ENCODE measurements around the gene TTC23L.

The TTC23L gene

GRCh38 chr5:34838785-34839714, at the start of gene TTC23L:
Gene TTC23L, plus strand, starts transcription at chr5:34839164. Its CDS starts 1,508 bp downstream, at chr5:34840672.
- Histone ChIP-seq H3K27me3 (ENCODE audit: control insufficient read depth, insufficient read depth, low read length) (no peaks in the 10 kb centered on the region), H3K4me3 (ENCODE audit: low read length) (peak within 1 kb of the TSS; percentile 79), H3K4me1 (ENCODE audit: control insufficient read depth, insufficient read depth, low read length) (no peaks in the 10 kb centered on the region), H3K9ac (ENCODE audit: low read length) (peak within 1 kb of the TSS; percentile 61), H3K36me3 (ENCODE audit: control insufficient read depth, insufficient read depth, low read length) (no peaks in the 10 kb centered on the region), H3K27ac (ENCODE audit: low read depth, low read length) (peak within 1 kb of the TSS; percentile 38)

GRCh38 chr5:34789639-34790038, 49.3 kb upstream of the TTC23L start:
- Histone ChIP-seq H3K4me3 (ENCODE audit: low read length) (no peak overlapping the region), H3K9ac (ENCODE audit: low read length) (no peak overlapping the region), H3K27ac (ENCODE audit: low read depth, low read length) (no peak overlapping the region), H3K36me3 (ENCODE audit: control insufficient read depth, insufficient read depth, low read length) (no peaks in the 10 kb centered on the region), H3K27me3 (ENCODE audit: control insufficient read depth, insufficient read depth, low read length) (no peaks in the 10 kb centered on the region), H3K4me1 (ENCODE audit: control insufficient read depth, insufficient read depth, low read length) (no peaks in the 10 kb centered on the region)

GRCh38 chr5:34790069-34790468, 48.9 kb upstream of the TTC23L start:
- no peaks in the 10 kb centered on the region for H3K4me1 ChIP-seq (ENCODE audit: control insufficient read depth, insufficient read depth, low read length)
- H3K27ac ChIP-seq (ENCODE audit: low read depth, low read length) = no peak overlapping the region
- no peaks in the 10 kb centered on the region for H3K27me3 ChIP-seq (ENCODE audit: control insufficient read depth, insufficient read depth, low read length)
- no peaks in the 10 kb centered on the region for H3K36me3 ChIP-seq (ENCODE audit: control insufficient read depth, insufficient read depth, low read length)
- H3K9ac ChIP-seq (ENCODE audit: low read length) = no peak overlapping the region
- no peak overlapping the region for H3K4me3 ChIP-seq (ENCODE audit: low read length)

- no peak overlapping the region for H3K27ac ChIP-seq (ENCODE audit: low read depth, low read length)
- no peak overlapping the region for H3K4me3 ChIP-seq (ENCODE audit: low read length)
- no peaks in the 10 kb centered on the region for H3K36me3 ChIP-seq (ENCODE audit: control insufficient read depth, insufficient read depth, low read length)
- no peaks in the 10 kb centered on the region for H3K4me1 ChIP-seq (ENCODE audit: control insufficient read depth, insufficient read depth, low read length)
- H3K27me3 ChIP-seq (ENCODE audit: control insufficient read depth, insufficient read depth, low read length) = no peaks in the 10 kb centered on the region
- H3K9ac ChIP-seq (ENCODE audit: low read length) = no peak overlapping the region
Measured at GRCh38 chr5:34791761-34792244, 47.2 kb upstream of the TTC23L start.

- Histone ChIP-seq H3K4me3 (ENCODE audit: low read length) (no peak overlapping the region), H3K36me3 (ENCODE audit: control insufficient read depth, insufficient read depth, low read length) (no peaks in the 10 kb centered on the region), H3K27me3 (ENCODE audit: control insufficient read depth, insufficient read depth, low read length) (no peaks in the 10 kb centered on the region)
Measured at GRCh38 chr5:34802834-34803563, 36.0 kb upstream of the TTC23L start.

GRCh38 chr5:34803974-34804732, 34.8 kb upstream of the TTC23L start:
- H3K9ac ChIP-seq (ENCODE audit: low read length) = no peak overlapping the region
- no peaks in the 10 kb centered on the region for H3K27me3 ChIP-seq (ENCODE audit: control insufficient read depth, insufficient read depth, low read length)
- H3K27ac ChIP-seq (ENCODE audit: low read depth, low read length) = no peak overlapping the region
- H3K4me3 ChIP-seq (ENCODE audit: low read length) = no peak overlapping the region
- no peaks in the 10 kb centered on the region for H3K4me1 ChIP-seq (ENCODE audit: control insufficient read depth, insufficient read depth, low read length)
- no peaks in the 10 kb centered on the region for H3K36me3 ChIP-seq (ENCODE audit: control insufficient read depth, insufficient read depth, low read length)

More at GRCh38 chr5:34802834-34803563, 36.0 kb upstream of the TTC23L start:
- Histone ChIP-seq H3K9ac (ENCODE audit: low read length) (no peak overlapping the region), H3K4me1 (ENCODE audit: control insufficient read depth, insufficient read depth, low read length) (no peaks in the 10 kb centered on the region), H3K27ac (ENCODE audit: low read depth, low read length) (no peak overlapping the region)

- Histone ChIP-seq H3K27me3 (ENCODE audit: control insufficient read depth, insufficient read depth, low read length) (no peaks in the 10 kb centered on the region), H3K4me1 (ENCODE audit: control insufficient read depth, insufficient read depth, low read length) (no peaks in the 10 kb centered on the region), H3K4me3 (ENCODE audit: low read length) (no peak overlapping the region), H3K9ac (ENCODE audit: low read length) (no peak overlapping the region), H3K27ac (ENCODE audit: low read depth, low read length) (no peak overlapping the region), H3K36me3 (ENCODE audit: control insufficient read depth, insufficient read depth, low read length) (no peaks in the 10 kb centered on the region)
Measured at GRCh38 chr5:34804913-34805312, 34.1 kb upstream of the TTC23L start.

GRCh38 chr5:34806532-34806931, 32.4 kb upstream of the TTC23L start:
- no peaks in the 10 kb centered on the region for H3K4me1 ChIP-seq (ENCODE audit: control insufficient read depth, insufficient read depth, low read length)
- no peak overlapping the region for H3K27ac ChIP-seq (ENCODE audit: low read depth, low read length)
- no peaks in the 10 kb centered on the region for H3K36me3 ChIP-seq (ENCODE audit: control insufficient read depth, insufficient read depth, low read length)
- no peak overlapping the region for H3K9ac ChIP-seq (ENCODE audit: low read length)
- H3K27me3 ChIP-seq (ENCODE audit: control insufficient read depth, insufficient read depth, low read length) = no peaks in the 10 kb centered on the region
- H3K4me3 ChIP-seq (ENCODE audit: low read length) = no peak overlapping the region

- Histone ChIP-seq H3K4me3 (ENCODE audit: low read length) (no peak overlapping the region), H3K9ac (ENCODE audit: low read length) (no peak overlapping the region), H3K4me1 (ENCODE audit: control insufficient read depth, insufficient read depth, low read length) (no peaks in the 10 kb centered on the region), H3K27me3 (ENCODE audit: control insufficient read depth, insufficient read depth, low read length) (no peaks in the 10 kb centered on the region), H3K27ac (ENCODE audit: low read depth, low read length) (no peak overlapping the region), H3K36me3 (ENCODE audit: control insufficient read depth, insufficient read depth, low read length) (no peaks in the 10 kb centered on the region)
Measured at GRCh38 chr5:34811706-34812105, 27.3 kb upstream of the TTC23L start.

- H3K4me3 ChIP-seq (ENCODE audit: low read length) = no peak overlapping the region
- H3K4me1 ChIP-seq (ENCODE audit: control insufficient read depth, insufficient read depth, low read length) = no peaks in the 10 kb centered on the region
- no peaks in the 10 kb centered on the region for H3K27me3 ChIP-seq (ENCODE audit: control insufficient read depth, insufficient read depth, low read length)
- H3K27ac ChIP-seq (ENCODE audit: low read depth, low read length) = no peak overlapping the region
- H3K36me3 ChIP-seq (ENCODE audit: control insufficient read depth, insufficient read depth, low read length) = no peaks in the 10 kb centered on the region
- no peak overlapping the region for H3K9ac ChIP-seq (ENCODE audit: low read length)
Measured at GRCh38 chr5:34813509-34813908, 25.5 kb upstream of the TTC23L start.

- Histone ChIP-seq H3K4me1 (ENCODE audit: control insufficient read depth, insufficient read depth, low read length) (no peaks in the 10 kb centered on the region), H3K27me3 (ENCODE audit: control insufficient read depth, insufficient read depth, low read length) (no peaks in the 10 kb centered on the region), H3K9ac (ENCODE audit: low read length) (no peak overlapping the region), H3K4me3 (ENCODE audit: low read length) (no peak overlapping the region), H3K36me3 (ENCODE audit: control insufficient read depth, insufficient read depth, low read length) (no peaks in the 10 kb centered on the region), H3K27ac (ENCODE audit: low read depth, low read length) (no peak overlapping the region)
Measured at GRCh38 chr5:34817558-34818351, 21.2 kb upstream of the TTC23L start.

Data from rectal smooth muscle tissue (tissue), 1 donor.